Activated CD4-positive, alpha-beta T cell treated with anti-CD3 and anti-CD28 coated beads, Interleukin-2, amount 10 ng/mL, durations not matched to agents 7 days and 5 days (primary cell): ENCODE data around the gene DSCAML1. TPM values are rescaled to one million over a fixed set of nuclear protein-coding genes. Genes with fewer than 3 reads are reported as not detected.
"Not testable (repeated sequence)": the region's sequence is repeated elsewhere in the genome, so short reads cannot be mapped to it uniquely, and the experiment has no call there.

Experiments
- CTCF ChIA-PET: fragments of 350-600 bp; sonication (Branson Sonifier 250); formaldehyde crosslinking; loops from one replicate; lab custom pipeline; 2021; ENCODE audit warnings: antibody characterized with exemption; lab: Charles Lee
- POLR2A ChIA-PET: fragments of 350-600 bp; sonication (Branson Sonifier 250); formaldehyde crosslinking; loops from one replicate; lab custom pipeline; 2021; ENCODE audit warnings: antibody characterized with exemption; lab: Charles Lee
- DNase-seq: peaks from one replicate; pipeline ENCODE4 v3.0.0-alpha.2; 2020
- H3K27ac Mint-ChIP-seq: one replicate; pipeline ENCODE4 v1.8.0; 2021; ENCODE audit warnings: mild to moderate bottlenecking, moderate library complexity, mixed read lengths
- H3K27me3 Mint-ChIP-seq: one replicate; pipeline ENCODE4 v1.8.0; 2021; ENCODE audit warnings: mixed read lengths
- H3K36me3 Mint-ChIP-seq: one replicate; pipeline ENCODE4 v1.8.0; 2021; ENCODE audit warnings: low read depth, mixed read lengths
- H3K4me1 Mint-ChIP-seq: one replicate; pipeline ENCODE4 v1.8.0; 2021; ENCODE audit warnings: mixed read lengths
- H3K4me3 Mint-ChIP-seq: one replicate; pipeline ENCODE4 v1.8.0; 2021; ENCODE audit warnings: mild to moderate bottlenecking, moderate library complexity, mixed read lengths
- H3K9me3 Mint-ChIP-seq: one replicate; pipeline ENCODE4 v1.8.0; 2021; ENCODE audit warnings: mixed read lengths
- total RNA-seq, 2 experiments: library from RNA; stranded (reverse); gene quantifications; one replicate each; pipeline ENCODE4 v1.2.3, GENCODE V29; 2021

Gene DSCAML1
- total RNA-seq, 2 experiments from 2014 or later: 0.02 to 0.25 TPM

GRCh38 chr11:117772360-117772759, 24.7 kb downstream of the DSCAML1 start:
- H3K27me3 Mint-ChIP-seq: peaks cover 4% of the 10 kb centered on the region
- CTCF ChIA-PET: no interaction called here

GRCh38 chr11:117771841-117772240, 25.2 kb downstream of the DSCAML1 start:
- H3K36me3 Mint-ChIP-seq: no peaks in the 10 kb centered on the region
- ChIA-PET POLR2A (no interaction called here), CTCF (no interaction called here)
- peaks cover 4% of the 10 kb centered on the region for H3K27me3 Mint-ChIP-seq
- H3K4me3 Mint-ChIP-seq: no peak overlapping the region
- H3K4me1 Mint-ChIP-seq: no peaks in the 10 kb centered on the region
- no peak overlapping the region for H3K27ac Mint-ChIP-seq
- no peak for DNase-seq
- no peaks in the 10 kb centered on the region for H3K9me3 Mint-ChIP-seq

More at GRCh38 chr11:117772360-117772759, 24.7 kb downstream of the DSCAML1 start:
- POLR2A ChIA-PET: interaction anchor here (0.6 kb wide), 1 partner anchor 341 kb away, joined by 3 read pairs; no protein-coding TSS in a partner anchor
- no peaks in the 10 kb centered on the region for H3K4me1 Mint-ChIP-seq
- DNase-seq: no peak
- H3K4me3 Mint-ChIP-seq: no peak overlapping the region
- H3K27ac Mint-ChIP-seq: no peak overlapping the region
- H3K9me3 Mint-ChIP-seq: no peaks in the 10 kb centered on the region
- H3K36me3 Mint-ChIP-seq: no peaks in the 10 kb centered on the region

GRCh38 chr11:117771197-117771596, 25.8 kb downstream of the DSCAML1 start:
- DNase-seq: no peak
- Mint-ChIP-seq H3K27ac (no peak overlapping the region), H3K4me1 (no peaks in the 10 kb centered on the region), H3K36me3 (no peaks in the 10 kb centered on the region), H3K27me3 (peaks cover 4% of the 10 kb centered on the region), H3K4me3 (no peak overlapping the region), H3K9me3 (no peaks in the 10 kb centered on the region)
- POLR2A ChIA-PET: no interaction called here
- CTCF ChIA-PET: no interaction called here

- DNase-seq: no peak
- H3K4me1 Mint-ChIP-seq: no peaks in the 10 kb centered on the region
- no peaks in the 10 kb centered on the region for H3K9me3 Mint-ChIP-seq
- CTCF ChIA-PET: no interaction called here
- H3K36me3 Mint-ChIP-seq: no peaks in the 10 kb centered on the region
- H3K27ac Mint-ChIP-seq: no peak overlapping the region
- POLR2A ChIA-PET: no interaction called here
- H3K27me3 Mint-ChIP-seq: peaks cover 2% of the 10 kb centered on the region
- no peak overlapping the region for H3K4me3 Mint-ChIP-seq
These were observed 27.0 kb downstream of the DSCAML1 start for GRCh38 chr11:117770061-117770460.

- Mint-ChIP-seq H3K36me3 (no peaks in the 10 kb centered on the region), H3K27ac (no peak overlapping the region), H3K27me3 (no peaks in the 10 kb centered on the region), H3K9me3 (no peaks in the 10 kb centered on the region), H3K4me3 (no peak overlapping the region), H3K4me1 (no peaks in the 10 kb centered on the region)
- ChIA-PET POLR2A (no interaction called here), CTCF (no interaction called here)
- DNase-seq: no peak
These were observed 27.5 kb downstream of the DSCAML1 start for GRCh38 chr11:117769533-117769932.

- Mint-ChIP-seq H3K27me3 (no peaks in the 10 kb centered on the region), H3K9me3 (no peaks in the 10 kb centered on the region), H3K4me3 (no peak overlapping the region), H3K36me3 (no peaks in the 10 kb centered on the region), H3K27ac (no peak overlapping the region), H3K4me1 (no peaks in the 10 kb centered on the region)
- no peak for DNase-seq
- ChIA-PET POLR2A (no interaction called here), CTCF (no interaction called here)
These were observed 28.5 kb downstream of the DSCAML1 start for GRCh38 chr11:117768506-117768905.

- no peak overlapping the region for H3K27ac Mint-ChIP-seq
- ChIA-PET CTCF (no interaction called here), POLR2A (no interaction called here)
- no peak for DNase-seq
- H3K4me3 Mint-ChIP-seq: no peak overlapping the region
- no peaks in the 10 kb centered on the region for H3K36me3 Mint-ChIP-seq
- no peaks in the 10 kb centered on the region for H3K4me1 Mint-ChIP-seq
- no peaks in the 10 kb centered on the region for H3K27me3 Mint-ChIP-seq
- no peaks in the 10 kb centered on the region for H3K9me3 Mint-ChIP-seq
These were observed 29.9 kb downstream of the DSCAML1 start for GRCh38 chr11:117767071-117767470.

- POLR2A ChIA-PET: no interaction called here
- Mint-ChIP-seq H3K27ac (no peak overlapping the region), H3K27me3 (no peaks in the 10 kb centered on the region), H3K4me1 (no peaks in the 10 kb centered on the region), H3K36me3 (no peaks in the 10 kb centered on the region), H3K4me3 (no peak overlapping the region), H3K9me3 (no peaks in the 10 kb centered on the region)
- no peak for DNase-seq
- CTCF ChIA-PET: no interaction called here
These were observed 30.4 kb downstream of the DSCAML1 start for GRCh38 chr11:117766576-117766975.

- CTCF ChIA-PET: no interaction called here
- Mint-ChIP-seq H3K4me1 (no peaks in the 10 kb centered on the region), H3K36me3 (no peaks in the 10 kb centered on the region), H3K27me3 (no peaks in the 10 kb centered on the region), H3K27ac (no peak overlapping the region), H3K4me3 (no peak overlapping the region), H3K9me3 (no peaks in the 10 kb centered on the region)
- POLR2A ChIA-PET: no interaction called here
- no peak for DNase-seq
These were observed 31.0 kb downstream of the DSCAML1 start for GRCh38 chr11:117766026-117766425.

- Mint-ChIP-seq H3K4me3 (no peak overlapping the region), H3K36me3 (no peaks in the 10 kb centered on the region), H3K27ac (no peak overlapping the region), H3K4me1 (no peaks in the 10 kb centered on the region), H3K9me3 (no peaks in the 10 kb centered on the region), H3K27me3 (no peaks in the 10 kb centered on the region)
- POLR2A ChIA-PET: no interaction called here
- DNase-seq: no peak
- CTCF ChIA-PET: no interaction called here
These were observed 31.9 kb downstream of the DSCAML1 start for GRCh38 chr11:117765068-117765467.

GRCh38 chr11:117763465-117763864, 33.6 kb downstream of the DSCAML1 start:
- H3K4me1 Mint-ChIP-seq, CTCF ChIA-PET, H3K27me3 Mint-ChIP-seq, H3K4me3 Mint-ChIP-seq, DNase-seq, H3K9me3 Mint-ChIP-seq, H3K27ac Mint-ChIP-seq, POLR2A ChIA-PET, H3K36me3 Mint-ChIP-seq: not testable (repeated sequence)

- Mint-ChIP-seq H3K27ac (no peak overlapping the region), H3K4me1 (no peaks in the 10 kb centered on the region), H3K36me3 (no peaks in the 10 kb centered on the region), H3K4me3 (no peak overlapping the region), H3K27me3 (no peaks in the 10 kb centered on the region), H3K9me3 (no peaks in the 10 kb centered on the region)
- ChIA-PET CTCF (interaction anchor here (1.1 kb wide), 1 partner anchor 13 kb away, joined by 4 read pairs; no protein-coding TSS in a partner anchor), POLR2A (no interaction called here)
- DNase-seq: no peak
These were observed 35.0 kb downstream of the DSCAML1 start for GRCh38 chr11:117761993-117762392.

- no peak for DNase-seq
- H3K4me1 Mint-ChIP-seq: no peaks in the 10 kb centered on the region
- no peaks in the 10 kb centered on the region for H3K9me3 Mint-ChIP-seq
- POLR2A ChIA-PET: no interaction called here
- no peaks in the 10 kb centered on the region for H3K36me3 Mint-ChIP-seq
- no peaks in the 10 kb centered on the region for H3K27me3 Mint-ChIP-seq
- no peak overlapping the region for H3K4me3 Mint-ChIP-seq
- no peak overlapping the region for H3K27ac Mint-ChIP-seq
- CTCF ChIA-PET: no interaction called here
These were observed 37.7 kb downstream of the DSCAML1 start for GRCh38 chr11:117759305-117759704.

GRCh38 chr11:117754030-117754429, 43.0 kb downstream of the DSCAML1 start:
- ChIA-PET CTCF (no interaction called here), POLR2A (no interaction called here)
- H3K4me3 Mint-ChIP-seq: no peak overlapping the region
- no peak overlapping the region for H3K27ac Mint-ChIP-seq
- H3K4me1 Mint-ChIP-seq: no peaks in the 10 kb centered on the region
- H3K36me3 Mint-ChIP-seq: no peaks in the 10 kb centered on the region
- no peaks in the 10 kb centered on the region for H3K27me3 Mint-ChIP-seq
- H3K9me3 Mint-ChIP-seq: no peaks in the 10 kb centered on the region
- no peak for DNase-seq
